ENCODE measurements around the gene ZNF76. TPM values are rescaled to one million over a fixed set of nuclear protein-coding genes. Genes with fewer than 3 reads are reported as not detected.

ZNF76 gene
- total RNA-seq, result 8.6 and 13.3 TPM in 2 replicates

GRCh38 chr6:35259194-35259947, at the start of gene ZNF76:
TSS of gene ZNF76 (plus strand) at chr6:35259735. CDS start at chr6:35281152, 21,417 bp downstream.

GRCh38 chr6:35213824-35214756, 45.4 kb upstream of the ZNF76 start, which contains the start of gene SCUBE3:
TSS of gene SCUBE3 (plus strand) at chr6:35213956. CDS start at chr6:35214419, 463 bp downstream.

DNA sequence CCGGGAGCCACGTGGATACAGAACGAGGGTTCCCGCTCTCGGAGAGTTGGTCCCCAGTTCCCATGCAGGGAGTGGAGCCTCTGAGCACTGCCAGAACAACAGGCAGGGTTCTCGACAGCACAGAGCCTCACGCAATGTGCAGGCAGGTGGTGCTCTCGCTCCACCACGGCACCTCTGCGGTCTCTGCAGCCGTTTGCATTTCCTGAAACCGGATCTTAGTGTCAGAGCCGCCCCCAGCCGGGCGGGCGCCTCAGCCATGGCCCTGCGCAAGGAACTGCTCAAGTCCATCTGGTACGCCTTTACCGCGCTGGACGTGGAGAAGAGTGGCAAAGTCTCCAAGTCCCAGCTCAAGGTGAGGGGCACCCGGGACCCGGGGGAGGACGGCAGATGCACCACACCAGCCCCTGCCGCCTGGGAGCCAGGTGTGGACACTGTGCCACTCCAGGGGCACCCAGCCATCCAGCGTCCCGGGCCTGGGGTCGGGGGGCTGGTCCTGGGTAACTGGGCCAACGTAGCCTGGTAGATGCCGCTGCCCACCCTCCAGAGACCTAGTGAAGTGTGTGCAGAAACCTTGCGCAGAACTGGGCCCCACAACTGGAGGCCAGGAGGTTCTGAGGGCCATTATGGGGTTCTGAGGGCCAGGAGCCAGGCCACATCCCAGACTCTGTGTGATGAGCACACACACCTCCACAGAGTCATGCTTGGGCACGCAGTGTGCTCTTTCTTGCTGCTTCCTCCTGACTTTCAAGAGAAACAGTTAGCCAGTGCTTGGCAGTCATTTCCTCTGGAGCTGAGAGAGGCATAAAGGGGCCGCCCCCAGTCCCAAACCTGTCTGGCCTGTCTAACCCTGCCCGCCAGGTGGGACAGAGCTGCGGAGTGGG, 38.3 kb downstream of the ZNF76 start, which contains the start of gene DEF6:
Gene DEF6, plus strand, starts transcription at position 218 of the 881 bp plus-strand sequence. Its CDS starts 39 bp downstream, at position 257.

GRCh38 chr6:35342258-35343091, 82.9 kb downstream of the ZNF76 start, which contains the start of gene PPARD:
TSS of gene PPARD (plus strand) at chr6:35342558. CDS start at chr6:35411088, 68,530 bp downstream.

Other genes with a start within 250 kb of the ZNF76 start
- 2.3 and 2.6 TPM in 2 replicates for gene TCP11, start 118.4 kb upstream of the ZNF76 start, total RNA-seq
- 35.5 and 37.9 TPM in 2 replicates for gene SCUBE3, start 45.8 kb upstream of the ZNF76 start, total RNA-seq
- 4.6 and 6.0 TPM in 2 replicates for gene DEF6, start 38.1 kb downstream of the ZNF76 start, total RNA-seq
- 26.1 and 27.7 TPM in 2 replicates for gene PPARD, start 82.8 kb downstream of the ZNF76 start, total RNA-seq
- gene FANCE, start 192.6 kb downstream of the ZNF76 start, total RNA-seq, result 8.9 and 10.4 TPM in 2 replicates
- 1,721 and 1,815 TPM in 2 replicates for gene RPL10A, start 208.7 kb downstream of the ZNF76 start, total RNA-seq
- 23.6 and 27.5 TPM in 2 replicates for gene TEAD3, start 237.3 kb downstream of the ZNF76 start, total RNA-seq